ENCODE results near the gene BTNL9. TPM values are rescaled to one million over a fixed set of nuclear protein-coding genes. Genes with fewer than 3 reads are reported as not detected.

Gene BTNL9
- total and polyA plus RNA-seq, 2 of the 13 experiments (the other 11 are each of a cell fraction or from before 2014, with no cell fraction given): 0.13 TPM; not detected in 1

- Histone ChIP-seq H3K79me2 (ENCODE audit: insufficient read depth, low read length) (no peaks in the 10 kb centered on the region), H3K27me3 (ENCODE audit: control insufficient read depth in 1 of 2, insufficient read depth in 2 of 2, low read length in 2 of 2) (peaks cover 2 to 46% of the 10 kb centered on the region in 2 experiments; a peak in 2 of 5 replicates), H3K27ac (ENCODE audit: extremely low read length, insufficient read depth, low read length) (no peak overlapping the region), H4K20me1 (ENCODE audit: insufficient read depth, low read length) (no peaks in the 10 kb centered on the region), H3K4me2 (ENCODE audit: low read depth, low read length) (no peak overlapping the region), H3K4me1 (ENCODE audit: insufficient read depth, low read length) (no peaks in the 10 kb centered on the region), H3K9ac (ENCODE audit: insufficient read depth, low read depth, low read length) (no peak overlapping the region), H3K9me3 (ENCODE audit: low read length) (no peaks in the 10 kb centered on the region), H3K36me3 (replicated peaks in 1 of 2; ENCODE audit: control insufficient read depth in 1 of 2, insufficient read depth in 2 of 2, low read length in 2 of 2) (no peaks in the 10 kb centered on the region), H3K4me3 (replicated peaks in 1 of 3; ENCODE audit: insufficient read depth in 1 of 3, low read depth in 2 of 3, low read length in 3 of 3) (no peak overlapping the region), H2AFZ (ENCODE audit: low read length) (no peak overlapping the region)
- intact Hi-C loops (cut with micrococcal nuclease; ENCODE audit: unreplicated experiment): no loop called here
- no TSS peak for BruUV-seq (replicated peaks)
- POLR2A ChIA-PET: no interaction called here
- WGBS (ENCODE audit: low lambda C conversion rate): 32% methylated on average over 10 of the region's 14 CpGs
- no peak for FAIRE-seq
- no peak for DNase-seq (ENCODE audit: low spot score)
- in situ Hi-C loops (cut with HindIII; ENCODE audit: extremely low pct_ligation_motif_present, low pct_unique_long_range_greater_than_20kb): no loop called here
- no peak for ATAC-seq
- no peak for TF ChIP-seq POLR2A (IDR thresholded peaks at IDR 0.05; ENCODE audit: insufficient read depth in 1 of 2, low read depth in 2 of 2, low read length in 2 of 2)
- no peak for TF ChIP-seq HMGXB3 (CRISPR knock-in tag; IDR thresholded peaks at IDR 0.05; ENCODE audit: borderline replicate concordance)
- no peak for TF ChIP-seq ZNF431 (CRISPR knock-in tag; IDR thresholded peaks at IDR 0.05; ENCODE audit: borderline replicate concordance, low read depth)
- no peak for TF ChIP-seq TGIF2 (CRISPR knock-in tag; IDR thresholded peaks at IDR 0.05)
- TF ChIP-seq ZNF367 (CRISPR knock-in tag; IDR thresholded peaks at IDR 0.05; ENCODE audit: borderline replicate concordance): no peak
- TF ChIP-seq ZNF263 (CRISPR knock-in tag; IDR thresholded peaks at IDR 0.05): no peak
- CTCF ChIA-PET (ENCODE audit: low intra/inter-chr PET ratio, low total read pairs): no interaction called here
These were observed 68.6 kb downstream of the BTNL9 start for GRCh38 chr5:181108578-181109165.
